Breast epithelium (tissue), 3 donors: ENCODE results near the gene CHN1.

Source experiments
- POLR2A ChIP-seq: fragments of 450-650 bp; IDR thresholded peaks from one replicate; pipeline ENCODE4 v1.6.1; 2016; ENCODE audit warnings: antibody characterized with exemption, mild to moderate bottlenecking, moderate library complexity
- POLR2AphosphoS5 ChIP-seq, 3 donors: sonication (generic); formaldehyde crosslinking; IDR thresholded peaks; one replicate each; pipeline ENCODE4 v1.6.1; 2017; ENCODE audit warnings: antibody characterized with exemption in 3 of 3
- TF ChIP-seq, protein P1 (sequence below), 3 donors: fragments of 450-650 bp; IDR thresholded peaks; one replicate each; pipeline ENCODE4 v1.5.1; 2016 to 2017; ENCODE audit warnings: antibody characterized with exemption in 3 of 3, mild to moderate bottlenecking in 3 of 3, moderate library complexity in 3 of 3

DNA sequence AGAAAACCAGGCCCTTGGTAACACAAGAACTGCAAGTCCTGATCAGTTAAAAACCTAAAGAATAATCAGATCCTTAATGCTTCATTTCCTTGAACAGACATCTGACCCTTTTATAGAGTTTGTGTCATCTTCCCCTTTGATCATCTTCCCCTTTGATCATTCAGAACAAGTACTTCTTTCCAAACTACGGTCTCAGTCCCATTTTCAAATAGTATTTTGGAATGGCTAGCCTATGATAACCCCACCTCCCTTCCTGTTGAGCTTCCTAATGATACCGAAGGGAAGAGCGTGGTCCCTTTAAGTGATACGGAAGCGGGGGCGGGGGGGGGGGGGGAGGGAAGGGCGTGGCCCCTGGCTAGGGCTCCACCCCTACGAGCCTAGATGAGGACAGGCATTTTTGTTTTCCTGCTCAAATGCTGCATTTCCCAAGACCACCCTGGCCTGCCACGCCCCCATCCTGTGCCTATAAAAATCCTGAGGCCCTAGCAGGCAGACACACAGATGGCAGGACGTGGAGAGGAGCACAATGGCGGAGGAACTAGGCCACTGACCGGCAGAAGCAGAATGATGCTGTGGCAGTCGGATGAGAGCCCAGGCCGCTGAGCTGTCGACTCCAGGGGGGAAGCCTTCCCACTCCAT is 216.8 kb downstream of the CHN1 start:
- TF ChIP-seq, protein P1, sequence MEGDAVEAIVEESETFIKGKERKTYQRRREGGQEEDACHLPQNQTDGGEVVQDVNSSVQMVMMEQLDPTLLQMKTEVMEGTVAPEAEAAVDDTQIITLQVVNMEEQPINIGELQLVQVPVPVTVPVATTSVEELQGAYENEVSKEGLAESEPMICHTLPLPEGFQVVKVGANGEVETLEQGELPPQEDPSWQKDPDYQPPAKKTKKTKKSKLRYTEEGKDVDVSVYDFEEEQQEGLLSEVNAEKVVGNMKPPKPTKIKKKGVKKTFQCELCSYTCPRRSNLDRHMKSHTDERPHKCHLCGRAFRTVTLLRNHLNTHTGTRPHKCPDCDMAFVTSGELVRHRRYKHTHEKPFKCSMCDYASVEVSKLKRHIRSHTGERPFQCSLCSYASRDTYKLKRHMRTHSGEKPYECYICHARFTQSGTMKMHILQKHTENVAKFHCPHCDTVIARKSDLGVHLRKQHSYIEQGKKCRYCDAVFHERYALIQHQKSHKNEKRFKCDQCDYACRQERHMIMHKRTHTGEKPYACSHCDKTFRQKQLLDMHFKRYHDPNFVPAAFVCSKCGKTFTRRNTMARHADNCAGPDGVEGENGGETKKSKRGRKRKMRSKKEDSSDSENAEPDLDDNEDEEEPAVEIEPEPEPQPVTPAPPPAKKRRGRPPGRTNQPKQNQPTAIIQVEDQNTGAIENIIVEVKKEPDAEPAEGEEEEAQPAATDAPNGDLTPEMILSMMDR (IDR thresholded peaks at IDR 0.05) = no peak
- TF ChIP-seq POLR2A (no peak), POLR2AphosphoS5 (IDR thresholded peaks at IDR 0.05) (no peak)
